GM23338 (cell line): ENCODE data around the gene ZNF536. TPM values are rescaled to one million over a fixed set of nuclear protein-coding genes. Genes with fewer than 3 reads are reported as not detected.

Experiments
- ATAC-seq: fragments of 200-7000 bp; cut with Tn5 transposase; 3 replicates; pipeline ENCODE4 v1.9.1; 2020
- DNase-seq: peaks from one replicate; pipeline ENCODE4 v3.0.0-alpha.2; 2015; ENCODE audit warnings: low spot score
- H2AFZ ChIP-seq: fragments of 200-600 bp; sonication (generic); 2 replicates; pipeline ENCODE4 v1.8.0; 2016; ENCODE audit warnings: antibody characterized with exemption, mild to moderate bottlenecking, moderate library complexity
- H3F3A ChIP-seq: fragments of 200-600 bp; sonication (generic); replicated peaks from 2 replicates; pipeline ENCODE4 v1.8.0; 2017; ENCODE audit warnings: antibody characterized with exemption, mixed run types, low read depth
- H3K27ac ChIP-seq: fragments of 200-600 bp; sonication (generic); 2 replicates; pipeline ENCODE4 v1.6.1; 2016; ENCODE audit warnings: low read depth
- H3K27me3 ChIP-seq: fragments of 200-600 bp; sonication (generic); 2 replicates; pipeline ENCODE4 v1.8.0; 2016; ENCODE audit warnings: mild to moderate bottlenecking, mixed run types, moderate library complexity; ENCODE audit not compliant: insufficient read depth
- H3K36me3 ChIP-seq: fragments of 200-600 bp; sonication (generic); 2 replicates; pipeline ENCODE4 v1.8.0; 2016; ENCODE audit warnings: mild to moderate bottlenecking; ENCODE audit not compliant: insufficient read depth
- H3K4me1 ChIP-seq: fragments of 200-600 bp; sonication (generic); 2 replicates; pipeline ENCODE4 v1.8.0; 2016; ENCODE audit warnings: mild to moderate bottlenecking, moderate library complexity; ENCODE audit not compliant: insufficient read depth
- H3K4me2 ChIP-seq: fragments of 200-600 bp; sonication (generic); 2 replicates; pipeline ENCODE4 v1.7.1; 2017; ENCODE audit warnings: mixed run types
- H3K4me3 ChIP-seq: fragments of 200-600 bp; sonication (generic); 2 replicates; pipeline ENCODE4 v1.6.1; 2016; ENCODE audit warnings: mixed run types
- H3K79me2 ChIP-seq: fragments of 200-600 bp; sonication (generic); replicated peaks from 2 replicates; pipeline ENCODE4 v1.8.0; 2017; ENCODE audit warnings: mild to moderate bottlenecking; ENCODE audit not compliant: insufficient read depth
- H3K9me2 ChIP-seq: fragments of 200-600 bp; sonication (generic); 2 replicates; pipeline ENCODE4 v1.8.0; 2017; ENCODE audit not compliant: insufficient read depth
- H4K20me1 ChIP-seq: fragments of 200-600 bp; sonication (generic); replicated peaks from 2 replicates; pipeline ENCODE4 v1.8.0; 2017; ENCODE audit warnings: mild to moderate bottlenecking; ENCODE audit not compliant: insufficient read depth
- H3K27ac Mint-ChIP-seq: 2 replicates; pipeline ENCODE4 v1.8.0; 2020; ENCODE audit warnings: inconsistent platforms, mild to moderate bottlenecking, moderate library complexity, mixed read lengths
- H3K27me3 Mint-ChIP-seq: 3 replicates; pipeline ENCODE4 v1.8.0; 2022; ENCODE audit warnings: low read depth, mild to moderate bottlenecking, moderate library complexity, mixed read lengths, inconsistent platforms; ENCODE audit not compliant: insufficient read depth, poor library complexity
- H3K36me3 Mint-ChIP-seq: 3 replicates; pipeline ENCODE4 v1.8.0; 2021; ENCODE audit warnings: low read depth, mild to moderate bottlenecking, inconsistent platforms, moderate library complexity, mixed read lengths
- H3K4me1 Mint-ChIP-seq: 3 replicates; pipeline ENCODE4 v1.8.0; 2020; ENCODE audit warnings: mild to moderate bottlenecking, inconsistent platforms, mixed read lengths
- H3K4me3 Mint-ChIP-seq: 3 replicates; pipeline ENCODE4 v1.8.0; 2021; ENCODE audit warnings: moderate library complexity, mild to moderate bottlenecking, inconsistent platforms, mixed read lengths
- H3K9me3 Mint-ChIP-seq: 3 replicates; pipeline ENCODE4 v1.8.0; 2020; ENCODE audit warnings: moderate library complexity, mild to moderate bottlenecking, inconsistent platforms, mixed read lengths
- CREB1 ChIP-seq: fragments of 250-450 bp; sonication (Bioruptor Pico); IDR thresholded peaks from 2 replicates; pipeline ENCODE4 v1.5.0; 2020; ENCODE audit warnings: low read depth, mild to moderate bottlenecking, moderate library complexity
- CTCF ChIP-seq, 2 experiments: fragments of 200-600 bp in 1 of 2; sonication (generic) in 1 of 2; conservative IDR thresholded peaks; 2 replicates each; pipeline versions ENCODE4 v1.5.1 to v1.6.1; 2016 to 2017; ENCODE audit warnings: antibody characterized with exemption in 2 of 2, low read depth in 2 of 2, mild to moderate bottlenecking in 2 of 2, moderate library complexity in 1 of 2
- EZH2 ChIP-seq: fragments of 200-600 bp; sonication (generic); IDR thresholded peaks from one replicate; pipeline ENCODE4 v1.8.0; 2017; ENCODE audit warnings: antibody characterized with exemption, mild to moderate bottlenecking, low read depth; ENCODE audit not compliant: unreplicated experiment
- EZH2phosphoT487 ChIP-seq: fragments of 200-600 bp; sonication (generic); IDR thresholded peaks from one replicate; pipeline ENCODE4 v1.8.1; 2018; ENCODE audit warnings: antibody characterized with exemption; ENCODE audit not compliant: unreplicated experiment
- JUNB ChIP-seq: IDR thresholded peaks from one replicate; pipeline ENCODE4 v1.6.1; 2016; ENCODE audit warnings: antibody characterized with exemption; ENCODE audit not compliant: unreplicated experiment
- NANOG ChIP-seq: IDR thresholded peaks from 2 replicates; pipeline ENCODE4 v1.6.1; 2016; ENCODE audit warnings: antibody characterized with exemption, borderline replicate concordance
- POLR2AphosphoS5 ChIP-seq: IDR thresholded peaks from 2 replicates; pipeline ENCODE4 v1.6.1; 2016; ENCODE audit warnings: antibody characterized with exemption, low read depth
- STAT1 ChIP-seq: IDR thresholded peaks from one replicate; pipeline ENCODE4 v1.6.1; 2016; ENCODE audit warnings: antibody characterized with exemption; ENCODE audit not compliant: unreplicated experiment
- ZNF114 ChIP-seq: fragments of 250-450 bp; sonication (Bioruptor Pico); IDR thresholded peaks from 2 replicates; pipeline ENCODE4 v1.5.0; 2020; ENCODE audit warnings: mild to moderate bottlenecking, moderate library complexity
- ZNF331 ChIP-seq: fragments of 250-450 bp; sonication (Bioruptor Pico); IDR thresholded peaks from 2 replicates; pipeline ENCODE4 v1.5.0; 2020; ENCODE audit warnings: low read depth, mild to moderate bottlenecking, moderate library complexity
- ZNF462 ChIP-seq: fragments of 250-450 bp; sonication (Bioruptor Pico); IDR thresholded peaks from 2 replicates; pipeline ENCODE4 v1.5.0; 2020; ENCODE audit warnings: mild to moderate bottlenecking, moderate library complexity
- polyA plus RNA-seq: library from polyadenylated mRNA; unstranded; fragments of >200 nt; fragmentation: Nextera tagmentation; extraction: Ambion mirVana; gene quantifications from 2 replicates; pipeline ENCODE4 v1.2.1, GENCODE V29; 2016
- total RNA-seq: library from RNA; depleted of rRNA; stranded (reverse); fragments of >200 nt; shearing (Covaris generic); gene quantifications from 2 replicates; pipeline ENCODE4 v1.2.3, GENCODE V29; 2014
- TF ChIP-seq, protein P1 (sequence below): IDR thresholded peaks from one replicate; pipeline ENCODE4 v1.6.1; 2018; ENCODE audit warnings: antibody characterized with exemption; ENCODE audit not compliant: unreplicated experiment
- TF ChIP-seq, protein P2 (sequence below): IDR thresholded peaks from 2 replicates; pipeline ENCODE4 v1.6.1; 2016; ENCODE audit warnings: antibody characterized with exemption

Gene ZNF536
- total and polyA plus RNA-seq, 2 experiments from 2014 or later = 0.07 TPM; not detected in 1

DNA sequence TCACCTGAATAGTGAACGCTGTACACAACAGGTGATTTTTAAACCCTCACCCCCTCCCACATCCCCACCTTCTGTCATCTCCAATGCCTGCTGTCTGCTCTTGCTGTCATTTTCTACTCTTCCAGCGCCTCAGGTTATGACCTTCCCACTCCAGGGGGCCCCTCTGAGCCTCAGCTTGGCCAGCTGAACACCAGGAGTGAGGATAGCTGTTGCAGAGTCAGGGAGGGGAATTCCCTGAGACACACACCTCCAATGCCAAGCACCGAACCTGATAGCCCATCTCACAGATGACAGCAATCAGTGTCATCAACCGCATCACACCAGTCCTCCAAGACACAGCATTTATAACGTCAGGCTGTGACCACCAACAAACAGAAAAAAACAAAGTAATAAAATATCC is 193.5 kb downstream of the ZNF536 start:
- Mint-ChIP-seq H3K4me1 (peaks cover 36% of the 10 kb centered on the region), H3K36me3 (no peaks in the 10 kb centered on the region), H3K9me3 (no peaks in the 10 kb centered on the region; the same call in 2 of the 3 replicates), H3K27ac (no peak overlapping the region), H3K27me3 (peaks cover 12% of the 10 kb centered on the region), H3K4me3 (no peak overlapping the region)
- TF ChIP-seq ZNF462 (CRISPR knock-in tag) = no peak
- TF ChIP-seq, protein P1, sequence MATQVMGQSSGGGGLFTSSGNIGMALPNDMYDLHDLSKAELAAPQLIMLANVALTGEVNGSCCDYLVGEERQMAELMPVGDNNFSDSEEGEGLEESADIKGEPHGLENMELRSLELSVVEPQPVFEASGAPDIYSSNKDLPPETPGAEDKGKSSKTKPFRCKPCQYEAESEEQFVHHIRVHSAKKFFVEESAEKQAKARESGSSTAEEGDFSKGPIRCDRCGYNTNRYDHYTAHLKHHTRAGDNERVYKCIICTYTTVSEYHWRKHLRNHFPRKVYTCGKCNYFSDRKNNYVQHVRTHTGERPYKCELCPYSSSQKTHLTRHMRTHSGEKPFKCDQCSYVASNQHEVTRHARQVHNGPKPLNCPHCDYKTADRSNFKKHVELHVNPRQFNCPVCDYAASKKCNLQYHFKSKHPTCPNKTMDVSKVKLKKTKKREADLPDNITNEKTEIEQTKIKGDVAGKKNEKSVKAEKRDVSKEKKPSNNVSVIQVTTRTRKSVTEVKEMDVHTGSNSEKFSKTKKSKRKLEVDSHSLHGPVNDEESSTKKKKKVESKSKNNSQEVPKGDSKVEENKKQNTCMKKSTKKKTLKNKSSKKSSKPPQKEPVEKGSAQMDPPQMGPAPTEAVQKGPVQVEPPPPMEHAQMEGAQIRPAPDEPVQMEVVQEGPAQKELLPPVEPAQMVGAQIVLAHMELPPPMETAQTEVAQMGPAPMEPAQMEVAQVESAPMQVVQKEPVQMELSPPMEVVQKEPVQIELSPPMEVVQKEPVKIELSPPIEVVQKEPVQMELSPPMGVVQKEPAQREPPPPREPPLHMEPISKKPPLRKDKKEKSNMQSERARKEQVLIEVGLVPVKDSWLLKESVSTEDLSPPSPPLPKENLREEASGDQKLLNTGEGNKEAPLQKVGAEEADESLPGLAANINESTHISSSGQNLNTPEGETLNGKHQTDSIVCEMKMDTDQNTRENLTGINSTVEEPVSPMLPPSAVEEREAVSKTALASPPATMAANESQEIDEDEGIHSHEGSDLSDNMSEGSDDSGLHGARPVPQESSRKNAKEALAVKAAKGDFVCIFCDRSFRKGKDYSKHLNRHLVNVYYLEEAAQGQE = no peak
- TF ChIP-seq ZNF114 (CRISPR knock-in tag) = no peak
- no peak for TF ChIP-seq POLR2AphosphoS5
- TF ChIP-seq NANOG = no peak
- no peak for TF ChIP-seq EZH2
- TF ChIP-seq ZNF331 (CRISPR knock-in tag) = no peak
- no peak for TF ChIP-seq STAT1
- no peak for TF ChIP-seq CTCF (conservative IDR thresholded peaks at IDR 0.05; ENCODE audit: low read depth in 2 of 2)
- TF ChIP-seq JUNB = no peak
- TF ChIP-seq CREB1 (CRISPR knock-in tag) = no peak
- TF ChIP-seq, protein P2, sequence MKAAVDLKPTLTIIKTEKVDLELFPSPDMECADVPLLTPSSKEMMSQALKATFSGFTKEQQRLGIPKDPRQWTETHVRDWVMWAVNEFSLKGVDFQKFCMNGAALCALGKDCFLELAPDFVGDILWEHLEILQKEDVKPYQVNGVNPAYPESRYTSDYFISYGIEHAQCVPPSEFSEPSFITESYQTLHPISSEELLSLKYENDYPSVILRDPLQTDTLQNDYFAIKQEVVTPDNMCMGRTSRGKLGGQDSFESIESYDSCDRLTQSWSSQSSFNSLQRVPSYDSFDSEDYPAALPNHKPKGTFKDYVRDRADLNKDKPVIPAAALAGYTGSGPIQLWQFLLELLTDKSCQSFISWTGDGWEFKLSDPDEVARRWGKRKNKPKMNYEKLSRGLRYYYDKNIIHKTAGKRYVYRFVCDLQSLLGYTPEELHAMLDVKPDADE = no peak
- no peak for TF ChIP-seq EZH2phosphoT487
- ATAC-seq = peak; percentile 41
- Histone ChIP-seq H3K4me3 (no peak overlapping the region), H3K4me1 (peaks cover 22% of the 10 kb centered on the region), H3K79me2 (no peaks in the 10 kb centered on the region), H3K27me3 (no peaks in the 10 kb centered on the region), H3K27ac (no peak overlapping the region), H3F3A (no peaks in the 10 kb centered on the region), H3K9me2 (peaks cover 15% of the 10 kb centered on the region), H3K4me2 (no peak overlapping the region), H3K36me3 (no peaks in the 10 kb centered on the region), H4K20me1 (no peaks in the 10 kb centered on the region), H2AFZ (no peak overlapping the region)
- no peak for DNase-seq
